HCT116 (cell line): ENCODE measurements around the gene CPNE5. TPM values are rescaled to one million over a fixed set of nuclear protein-coding genes. Genes with fewer than 3 reads are reported as not detected.

Experiments used
- ATAC-seq: fragments of 200-7000 bp; cut with Tn5 transposase; 2 replicates; pipeline ENCODE4 v1.9.1; 2020; ENCODE audit warnings: mild to moderate bottlenecking, moderate library complexity
- BruUV-seq: library from RNA; stranded (reverse); fragments of 400-500 nt; replicated peaks from 2 replicates; lab custom pipeline; 2021; lab: Mats Ljungman, UMichigan
- CTCF ChIA-PET: fragments of 300-600 bp; sonication (Branson Sonifier 250); formaldehyde crosslinking; loops from one replicate; lab custom pipeline; 2021; ENCODE audit warnings: antibody characterized with exemption; lab: Charles Lee
- POLR2A ChIA-PET: fragments of 300-600, 350-600 bp; sonication (Branson Sonifier 250); formaldehyde crosslinking; loops from one replicate; lab custom pipeline; 2021; ENCODE audit warnings: antibody characterized with exemption; lab: Charles Lee
- RAD21 ChIA-PET, 2 experiments: fragments of 300-600 bp; sonication (Branson Sonifier 250); formaldehyde crosslinking; loops; one replicate each; lab custom pipeline; 2023; ENCODE audit warnings: low total read pairs in 2 of 2; ENCODE audit not compliant: uncharacterized antibody in 2 of 2, unreplicated experiment in 2 of 2, low non-redundant PET in 1 of 2; lab: Charles Lee
- DNase-seq: peaks from one replicate; pipeline ENCODE4 v3.0.0-alpha.2; 2010; ENCODE audit warnings: low read depth, low spot score
- H2AFZ ChIP-seq: fragments of 200-600 bp; shearing (Covaris generic), sonication (generic); 2 replicates; pipeline ENCODE4 v1.6.1; 2017; ENCODE audit warnings: low read depth, mixed run types, mixed read lengths, antibody characterized with exemption, low read length; ENCODE audit not compliant: poor library complexity, severe bottlenecking
- H3K27ac ChIP-seq: 2 replicates; pipeline ENCODE4 v1.5.1; 2012; ENCODE audit warnings: low read depth, low read length
- H3K27me3 ChIP-seq: fragments of 200-600 bp; sonication (generic); 2 replicates; pipeline ENCODE4 v1.6.1; 2016; ENCODE audit warnings: mixed run types, low read length, mixed read lengths; ENCODE audit not compliant: insufficient read depth
- H3K36me3 ChIP-seq, 2 experiments: fragments of 200-500 bp in 1 of 2; fragments of 200-600 bp in 1 of 2; sonication (Bioruptor generic) in 1 of 2; sonication (generic) in 1 of 2; 2 replicates each; pipeline versions ENCODE4 v1.5.1 to v1.6.1; 2014 to 2016; ENCODE audit warnings: low read length in 2 of 2, inconsistent platforms in 1 of 2, mixed read lengths in 1 of 2, mixed run types in 1 of 2; ENCODE audit not compliant: insufficient read depth in 2 of 2, control insufficient read depth in 1 of 2
- H3K4me1 ChIP-seq, 2 experiments: fragments of 200-600 bp in 1 of 2; sonication (generic) in 1 of 2; 2 replicates each; pipeline versions ENCODE4 v1.5.1 to v1.6.1; 2012 to 2017; ENCODE audit warnings: low read length in 2 of 2, inconsistent platforms in 1 of 2, mild to moderate bottlenecking in 1 of 2, mixed read lengths in 1 of 2, mixed run types in 1 of 2, moderate library complexity in 1 of 2; ENCODE audit not compliant: insufficient read depth in 2 of 2, control insufficient read depth in 1 of 2
- H3K4me2 ChIP-seq: fragments of 200-600 bp; sonication (generic); 2 replicates; pipeline ENCODE4 v1.6.1; 2017; ENCODE audit warnings: mixed run types, low read length, mixed read lengths
- H3K4me3 ChIP-seq, 2 experiments: fragments of 200-600 bp in 1 of 2; sonication (generic) in 1 of 2; replicated peaks in 1 of 2; 2 replicates each; pipeline ENCODE4 v1.5.1; 2011 to 2016; ENCODE audit warnings: low read length in 2 of 2, control low read depth in 1 of 2, low read depth in 1 of 2, mild to moderate bottlenecking in 1 of 2, mixed read lengths in 1 of 2, mixed run types in 1 of 2
- H3K79me2 ChIP-seq: fragments of 200-600 bp; sonication (generic); 2 replicates; pipeline ENCODE4 v1.6.1; 2017; ENCODE audit warnings: mild to moderate bottlenecking, mixed run types, low read length, moderate library complexity, mixed read lengths; ENCODE audit not compliant: insufficient read depth
- H3K9ac ChIP-seq: fragments of 200-600 bp; sonication (generic); 2 replicates; pipeline ENCODE4 v1.6.1; 2016; ENCODE audit warnings: low read length, mixed read lengths
- H3K9me2 ChIP-seq: fragments of 200-600 bp; sonication (generic), shearing (Covaris generic); 2 replicates; pipeline ENCODE4 v1.6.1; 2017; ENCODE audit warnings: mixed run types, mild to moderate bottlenecking, moderate library complexity; ENCODE audit not compliant: insufficient read depth
- H3K9me3 ChIP-seq, 2 experiments: fragments of 200-500 bp in 1 of 2; fragments of 200-600 bp in 1 of 2; sonication (Bioruptor generic) in 1 of 2; sonication (generic) in 1 of 2; 2 replicates each; pipeline ENCODE4 v1.6.1; 2014 to 2017; ENCODE audit warnings: low read length in 2 of 2, mixed read lengths in 2 of 2, inconsistent platforms in 1 of 2, low read depth in 1 of 2, mild to moderate bottlenecking in 1 of 2, mixed run types in 1 of 2, moderate library complexity in 1 of 2; ENCODE audit not compliant: control insufficient read depth in 1 of 2, insufficient read depth in 1 of 2
- H4K20me1 ChIP-seq: fragments of 200-600 bp; sonication (generic), shearing (Covaris generic); 2 replicates; pipeline ENCODE4 v1.6.1; 2017; ENCODE audit warnings: mixed run types, mild to moderate bottlenecking, moderate library complexity; ENCODE audit not compliant: insufficient read depth
- CBX3 ChIP-seq: IDR thresholded peaks from 2 replicates; pipeline ENCODE4 v1.6.1; 2012; ENCODE audit warnings: low read depth
- CEBPB ChIP-seq: IDR thresholded peaks from 2 replicates; pipeline ENCODE4 v1.6.1; 2012; ENCODE audit warnings: low read depth
- EGR1 ChIP-seq: IDR thresholded peaks from 2 replicates; pipeline ENCODE4 v1.6.1; 2012; ENCODE audit warnings: low read depth
- ELF1 ChIP-seq: IDR thresholded peaks from 2 replicates; pipeline ENCODE4 v1.6.1; 2012; ENCODE audit warnings: low read depth, borderline replicate concordance
- EZH2phosphoT487 ChIP-seq: fragments of 200-600 bp; IDR thresholded peaks from 2 replicates; pipeline ENCODE4 v1.6.1; 2018; ENCODE audit warnings: antibody characterized with exemption, borderline replicate concordance
- FOSL1 ChIP-seq: IDR thresholded peaks from 2 replicates; pipeline ENCODE4 v1.6.1; 2012; ENCODE audit warnings: low read depth
- MAX ChIP-seq: IDR thresholded peaks from 2 replicates; pipeline ENCODE4 v1.6.1; 2012
- POLR2A ChIP-seq: IDR thresholded peaks from 2 replicates; pipeline ENCODE4 v1.7.0; 2011; ENCODE audit warnings: borderline replicate concordance; ENCODE audit not compliant: insufficient read depth, insufficient read length; ENCODE audit errors: extremely low read depth
- RAD21 ChIP-seq: IDR thresholded peaks from 2 replicates; pipeline ENCODE4 v1.6.1; 2012; ENCODE audit warnings: low read depth, mild to moderate bottlenecking
- SIN3A ChIP-seq: IDR thresholded peaks from 2 replicates; pipeline ENCODE4 v1.6.1; 2012; ENCODE audit warnings: low read depth
- TCF7L2 ChIP-seq: IDR thresholded peaks from 2 replicates; pipeline ENCODE4 v1.7.0; 2011; ENCODE audit warnings: borderline replicate concordance, inconsistent platforms; ENCODE audit not compliant: insufficient read depth, insufficient read length; ENCODE audit errors: extremely low read depth
- intact Hi-C: fragments of 100-400 bp; cut with micrococcal nuclease; formaldehyde crosslinking; loops from 2 replicates; pipeline ENCODE4 v1.10.0; 2022
- total RNA-seq: library from RNA; stranded (reverse); gene quantifications from one replicate; pipeline ENCODE4 v1.2.1, GENCODE V29; 2021; ENCODE audit not compliant: unreplicated experiment
- TF ChIP-seq, protein P1 (sequence below): IDR thresholded peaks from 2 replicates; pipeline ENCODE4 v1.6.1; 2011; ENCODE audit warnings: mild to moderate bottlenecking, low read length, moderate library complexity; ENCODE audit not compliant: insufficient replicate concordance; ENCODE audit errors: extremely low read depth

CPNE5 gene
- total RNA-seq, 1 experiment from 2014 or later = not detected

DNA sequence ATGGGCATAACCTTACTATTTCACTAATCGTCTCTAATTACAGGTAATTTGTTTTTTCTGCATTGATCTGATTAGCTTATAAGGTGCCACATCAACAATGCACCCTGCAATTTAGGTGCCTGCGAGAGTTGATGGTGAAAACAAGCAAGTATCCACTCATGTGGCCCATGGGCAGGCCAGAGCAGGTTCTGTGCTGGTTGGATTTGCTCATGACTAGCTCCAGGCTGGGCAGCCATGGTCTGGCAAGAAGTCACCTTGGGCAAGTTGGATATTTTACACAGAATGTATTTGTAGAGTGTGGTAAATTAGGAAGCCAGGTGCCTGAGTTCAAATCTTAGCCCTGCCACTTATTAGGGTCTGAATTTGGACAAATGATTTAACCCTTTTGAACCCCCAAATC, 116.4 kb downstream of the CPNE5 start:
- no peaks in the 10 kb centered on the region for H3K36me3 ChIP-seq
- no peaks in the 10 kb centered on the region for H4K20me1 ChIP-seq
- H3K4me2 ChIP-seq = no peak overlapping the region
- ATAC-seq (no peak), DNase-seq (no peak)
- CTCF ChIA-PET = interaction anchor here (0.9 to 2.6 kb wide), 2 partner anchors 107 to 108 kb away, joined by 4 to 36 read pairs; no protein-coding TSS in a partner anchor
- H3K9me3 ChIP-seq = no peaks in the 10 kb centered on the region
- no peaks in the 10 kb centered on the region for H3K79me2 ChIP-seq
- H3K4me3 ChIP-seq = no peak overlapping the region
- no peaks in the 10 kb centered on the region for H3K9me2 ChIP-seq
- no peaks in the 10 kb centered on the region; a peak in 1 of 4 replicates for H3K4me1 ChIP-seq
- no peaks in the 10 kb centered on the region for H3K27me3 ChIP-seq
- no peak overlapping the region for H3K9ac ChIP-seq
- no peak overlapping the region for H3K27ac ChIP-seq
- BruUV-seq = no TSS peak
- intact Hi-C loops = no loop called here
- RAD21 ChIA-PET = no interaction called here
- POLR2A ChIA-PET = no interaction called here
- no peak for TF ChIP-seq EGR1
- no peak for TF ChIP-seq FOSL1
- no peak for TF ChIP-seq SIN3A
- TF ChIP-seq POLR2A = no peak
- TF ChIP-seq EZH2phosphoT487 = no peak
- TF ChIP-seq MAX = no peak
- TF ChIP-seq CBX3 = no peak
- TF ChIP-seq, protein P1, sequence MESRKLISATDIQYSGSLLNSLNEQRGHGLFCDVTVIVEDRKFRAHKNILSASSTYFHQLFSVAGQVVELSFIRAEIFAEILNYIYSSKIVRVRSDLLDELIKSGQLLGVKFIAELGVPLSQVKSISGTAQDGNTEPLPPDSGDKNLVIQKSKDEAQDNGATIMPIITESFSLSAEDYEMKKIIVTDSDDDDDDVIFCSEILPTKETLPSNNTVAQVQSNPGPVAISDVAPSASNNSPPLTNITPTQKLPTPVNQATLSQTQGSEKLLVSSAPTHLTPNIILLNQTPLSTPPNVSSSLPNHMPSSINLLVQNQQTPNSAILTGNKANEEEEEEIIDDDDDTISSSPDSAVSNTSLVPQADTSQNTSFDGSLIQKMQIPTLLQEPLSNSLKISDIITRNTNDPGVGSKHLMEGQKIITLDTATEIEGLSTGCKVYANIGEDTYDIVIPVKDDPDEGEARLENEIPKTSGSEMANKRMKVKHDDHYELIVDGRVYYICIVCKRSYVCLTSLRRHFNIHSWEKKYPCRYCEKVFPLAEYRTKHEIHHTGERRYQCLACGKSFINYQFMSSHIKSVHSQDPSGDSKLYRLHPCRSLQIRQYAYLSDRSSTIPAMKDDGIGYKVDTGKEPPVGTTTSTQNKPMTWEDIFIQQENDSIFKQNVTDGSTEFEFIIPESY = no peak
- no peak for TF ChIP-seq TCF7L2
- no peak for TF ChIP-seq RAD21
- TF ChIP-seq CEBPB = no peak
- no peak for TF ChIP-seq ELF1
- no peak overlapping the region for H2AFZ ChIP-seq
